CD14-positive monocyte (primary cell): ENCODE measurements around the gene RUFY4. TPM values are rescaled to one million over a fixed set of nuclear protein-coding genes. Genes with fewer than 3 reads are reported as not detected.

Experiments used
- DNase-seq, 3 donors: peaks; one replicate each; pipeline ENCODE4 v3.0.0-alpha.2; 2011 to 2022
- H2AFZ ChIP-seq: 2 replicates; pipeline ENCODE4 v1.6.0; 2012; ENCODE audit warnings: mild to moderate bottlenecking, low read depth, low read length, inconsistent platforms; ENCODE audit not compliant: insufficient read depth, poor library complexity, severe bottlenecking
- H3K27ac ChIP-seq, 2 donors: 1 replicate in 1 of 2; 2 replicates in 1 of 2; pipeline ENCODE4 v1.5.1; 2012 to 2013; ENCODE audit warnings: low read length in 2 of 2, control low read depth in 1 of 2, inconsistent platforms in 1 of 2, low read depth in 1 of 2, mild to moderate bottlenecking in 1 of 2
- H3K27me3 ChIP-seq, 2 donors: one replicate each; pipeline versions ENCODE4 v1.6.0 to v1.6.1; 2011 to 2013; ENCODE audit warnings: low read length in 2 of 2; ENCODE audit not compliant: control insufficient read depth in 2 of 2, insufficient read depth in 2 of 2
- H3K36me3 ChIP-seq, 2 donors: replicated peaks in 1 of 2; 1 replicate in 1 of 2; 2 replicates in 1 of 2; pipeline versions ENCODE4 v1.5.1 to v1.6.1; 2012 to 2013; ENCODE audit warnings: low read length in 2 of 2, control low read depth in 1 of 2, inconsistent platforms in 1 of 2, mild to moderate bottlenecking in 1 of 2; ENCODE audit not compliant: insufficient read depth in 2 of 2, control insufficient read depth in 1 of 2
- H3K4me1 ChIP-seq, 2 donors: 1 replicate in 1 of 2; 2 replicates in 1 of 2; pipeline versions ENCODE4 v1.5.1 to v1.6.1; 2012 to 2013; ENCODE audit warnings: low read length in 2 of 2, control low read depth in 1 of 2, inconsistent platforms in 1 of 2, mild to moderate bottlenecking in 1 of 2, moderate library complexity in 1 of 2; ENCODE audit not compliant: insufficient read depth in 2 of 2, control insufficient read depth in 1 of 2
- H3K4me2 ChIP-seq: replicated peaks from 2 replicates; pipeline ENCODE3; 2012; ENCODE audit warnings: low read length, moderate library complexity, mild to moderate bottlenecking; ENCODE audit not compliant: poor library complexity, severe bottlenecking; ENCODE audit errors: extremely low read depth
- H3K4me3 ChIP-seq, 3 experiments: fragments of 200-600 bp in 1 of 3; sonication (generic) in 1 of 3; replicated peaks in 1 of 3; 1 replicate in 2 of 3; 2 replicates in 1 of 3; pipeline ENCODE4 v1.5.1; 2011 to 2013; ENCODE audit warnings: low read length in 3 of 3, mild to moderate bottlenecking in 3 of 3, control low read depth in 2 of 3, low read depth in 2 of 3, inconsistent platforms in 1 of 3, moderate library complexity in 1 of 3
- H3K79me2 ChIP-seq: 2 replicates; pipeline ENCODE4 v1.6.0; 2012; ENCODE audit warnings: mild to moderate bottlenecking, control low read depth, inconsistent platforms, low read length, moderate library complexity; ENCODE audit not compliant: insufficient read depth
- H3K9ac ChIP-seq: 2 replicates; pipeline ENCODE4 v1.6.0; 2017; ENCODE audit warnings: low read length, mild to moderate bottlenecking; ENCODE audit not compliant: insufficient read depth, poor library complexity, severe bottlenecking
- H3K9me3 ChIP-seq, 2 donors: replicated peaks in 1 of 2; 1 replicate in 1 of 2; 2 replicates in 1 of 2; pipeline versions ENCODE4 v1.5.1 to v1.6.1; 2012 to 2013; ENCODE audit warnings: low read length in 2 of 2, control low read depth in 1 of 2; ENCODE audit not compliant: control insufficient read depth in 1 of 2, insufficient read depth in 1 of 2
- H4K20me1 ChIP-seq: 2 replicates; pipeline ENCODE4 v1.6.0; 2012; ENCODE audit warnings: mild to moderate bottlenecking, low read length, control low read depth, moderate library complexity; ENCODE audit not compliant: insufficient read depth
- H3K27ac Mint-ChIP-seq, 7 donors: one replicate each; pipeline ENCODE4 v1.8.0; 2020; ENCODE audit warnings: mild to moderate bottlenecking in 7 of 7, mixed read lengths in 7 of 7, moderate library complexity in 6 of 7, inconsistent platforms in 2 of 7
- H3K27me3 Mint-ChIP-seq, 3 donors: one replicate each; pipeline ENCODE4 v1.8.0; 2021 to 2022; ENCODE audit warnings: low read depth in 3 of 3, mild to moderate bottlenecking in 3 of 3, mixed read lengths in 3 of 3, moderate library complexity in 3 of 3, inconsistent platforms in 1 of 3
- H3K36me3 Mint-ChIP-seq, 2 donors: one replicate each; pipeline ENCODE4 v1.8.0; 2020; ENCODE audit warnings: mixed read lengths in 2 of 2, inconsistent platforms in 1 of 2, mild to moderate bottlenecking in 1 of 2
- H3K4me1 Mint-ChIP-seq: one replicate; pipeline ENCODE4 v1.8.0; 2020; ENCODE audit warnings: mild to moderate bottlenecking, mixed read lengths
- H3K4me3 Mint-ChIP-seq, 2 donors: one replicate each; pipeline ENCODE4 v1.8.0; 2020; ENCODE audit warnings: mild to moderate bottlenecking in 2 of 2, mixed read lengths in 2 of 2, moderate library complexity in 1 of 2
- H3K9me3 Mint-ChIP-seq, 7 donors: one replicate each; pipeline ENCODE4 v1.8.0; 2020 to 2022; ENCODE audit warnings: mixed read lengths in 7 of 7, mild to moderate bottlenecking in 6 of 7, moderate library complexity in 6 of 7, inconsistent platforms in 2 of 7
- CTCF ChIP-seq: fragments of 200-600 bp; IDR thresholded peaks from one replicate; pipeline ENCODE4 v1.8.0; 2022; ENCODE audit warnings: antibody characterized with exemption, mild to moderate bottlenecking
- WGBS: methylation state at CpG from one replicate; pipeline ENCODE4 v1.1.5; 2013; ENCODE audit warnings: missing lambda C conversion rate; ENCODE audit not compliant: insufficient coverage; 5-methylcytosine and 5-hydroxymethylcytosine counted together
- intact Hi-C, 2 donors: fragments of 100-400 bp; cut with micrococcal nuclease; formaldehyde crosslinking; loops; one replicate each; pipeline versions ENCODE4 v1.15.0 to v1.15.1; 2023
- polyA plus RNA-seq, 3 donors: library from polyadenylated mRNA; depleted of rRNA in 1 of 3; unstranded in 2 of 3; stranded (reverse) in 1 of 3; fragments of 300-500 nt in 2 of 3; fragments of >200 nt in 1 of 3; fragmentation: Illumina TruSeq in 2 of 3; gene quantifications; 1 replicate in 2 of 3; 2 replicates in 1 of 3; pipeline ENCODE4 v1.2.3, GENCODE V29; 2012 to 2021

RUFY4 gene
- polyA plus RNA-seq, 3 donors, result 0.65 to 26.1 (median 0.68) TPM

- Histone ChIP-seq H3K4me1 (peaks cover 34 to 41% of the 10 kb centered on the region in 2 donors), H3K79me2 (peaks cover 10% of the 10 kb centered on the region), H3K27me3 (no peaks in the 10 kb centered on the region), H2AFZ (no peak overlapping the region), H3K4me2 (no peak overlapping the region), H3K4me3 (no peak overlapping the region), H3K27ac (no peak overlapping the region), H4K20me1 (no peaks in the 10 kb centered on the region), H3K36me3 (peaks cover 0 to 5% of the 10 kb centered on the region in 2 donors), H3K9me3 (peaks cover 0 to 13% of the 10 kb centered on the region in 2 donors), H3K9ac (no peak overlapping the region)
- Mint-ChIP-seq H3K4me1 (peaks cover 51% of the 10 kb centered on the region), H3K27ac (peak overlapping the region in 1 of 7 donors; percentile 7), H3K36me3 (peaks cover 20 to 23% of the 10 kb centered on the region in 2 donors), H3K9me3 (peaks cover 0 to 12% (median 6%) of the 10 kb centered on the region in 7 donors), H3K4me3 (no peak overlapping the region), H3K27me3 (peaks cover 0 to 2% (median 0%) of the 10 kb centered on the region in 3 donors)
- DNase-seq, result no peak
- no peak for TF ChIP-seq CTCF
- 67% methylated on average over 1 of the region's 3 CpGs for WGBS
- intact Hi-C loops, result no loop called here
These were observed 17.1 kb upstream of the RUFY4 start for GRCh38 chr2:218051903-218052302.

DNA sequence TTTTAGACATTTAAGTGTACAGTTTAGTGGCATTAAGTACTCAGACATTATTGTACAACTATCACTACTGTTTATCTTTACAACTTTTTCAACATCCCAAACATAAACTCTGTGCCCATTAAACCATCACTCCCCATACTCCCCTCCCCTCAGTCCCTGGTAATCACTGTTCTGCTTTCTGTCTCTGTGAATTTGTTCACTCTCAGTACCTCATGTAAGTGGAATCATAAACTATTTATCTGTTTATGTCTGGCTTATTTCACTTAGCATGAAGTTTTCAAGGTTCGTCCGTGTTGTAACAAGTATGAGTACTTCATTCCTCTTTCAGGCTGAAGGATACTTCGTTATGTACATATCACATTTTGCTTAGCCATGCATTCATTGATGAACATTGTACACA lies 9.8 kb upstream of the RUFY4 start:
- Histone ChIP-seq H3K9me3 (no peaks in the 10 kb centered on the region), H3K4me3 (no peak overlapping the region), H3K36me3 (peaks cover 7 to 14% of the 10 kb centered on the region in 2 donors), H3K4me1 (peaks cover 60 to 65% of the 10 kb centered on the region in 2 donors), H3K27ac (peak overlapping the region in 1 of 2 donors; percentile 60), H3K9ac (no peak overlapping the region), H4K20me1 (no peaks in the 10 kb centered on the region), H3K27me3 (no peaks in the 10 kb centered on the region), H3K79me2 (peaks cover 27% of the 10 kb centered on the region), H2AFZ (no peak overlapping the region), H3K4me2 (no peak overlapping the region)
- H3K27me3 Mint-ChIP-seq, result no peaks in the 10 kb centered on the region
- H3K9me3 Mint-ChIP-seq, result no peaks in the 10 kb centered on the region
- H3K36me3 Mint-ChIP-seq, result peaks cover 32 to 33% of the 10 kb centered on the region in 2 donors
- H3K27ac Mint-ChIP-seq, result peak overlapping the region in 4 of 7 donors; percentile 19 to 53 (median 27)
- TF ChIP-seq CTCF, result no peak
- H3K4me3 Mint-ChIP-seq, result no peak overlapping the region
- WGBS, result no CpG with 5 or more reads among the region's 3 CpGs
- DNase-seq, result no peak
- peaks cover 61% of the 10 kb centered on the region for H3K4me1 Mint-ChIP-seq
- intact Hi-C loops, result no loop called here
